Activated T-helper 2 cell treated with anti-CD3 and anti-CD28 coated beads, Interferon-gamma antibody, Interleukin-2, Interleukin-4, amounts not matched to agents 10 μg/mL and 5 μg/mL and 100 μg/mL, durations not matched to agents 14 hours and 24 hours and 36 hours (primary cell): ENCODE data around the gene ETFBKMT. TPM values are rescaled to one million over a fixed set of nuclear protein-coding genes. Genes with fewer than 3 reads are reported as not detected.
"Not testable (repeated sequence)": the region's sequence is repeated elsewhere in the genome, so short reads cannot be mapped to it uniquely, and the experiment has no call there.

Experiments used
- DNase-seq: peaks from one replicate; pipeline ENCODE4 v3.0.0; 2021; ENCODE audit warnings: low spot score
- H3K27ac Mint-ChIP-seq: one replicate; pipeline ENCODE4 v1.8.0; 2021; ENCODE audit warnings: mixed read lengths
- H3K27me3 Mint-ChIP-seq: one replicate; pipeline ENCODE4 v1.8.0; 2021; ENCODE audit warnings: low read depth, mixed read lengths
- H3K36me3 Mint-ChIP-seq: one replicate; pipeline ENCODE4 v1.8.0; 2021; ENCODE audit warnings: low read depth, mixed read lengths
- H3K4me1 Mint-ChIP-seq: one replicate; pipeline ENCODE4 v1.8.0; 2021; ENCODE audit warnings: low read depth, mixed read lengths
- H3K4me3 Mint-ChIP-seq: one replicate; pipeline ENCODE4 v1.8.0; 2021; ENCODE audit warnings: low read depth, mild to moderate bottlenecking, moderate library complexity, mixed read lengths
- H3K9me3 Mint-ChIP-seq: one replicate; pipeline ENCODE4 v1.8.0; 2021; ENCODE audit warnings: mixed read lengths
- intact Hi-C: fragments of 100-400 bp; cut with micrococcal nuclease; formaldehyde crosslinking; loops from one replicate; pipeline ENCODE4 v1.15.1; 2023
- total RNA-seq: library from RNA; stranded (reverse); gene quantifications from 2 replicates; pipeline ENCODE4 v1.2.3, GENCODE V29; 2022

The ETFBKMT gene
- total RNA-seq, 1 donor from 2014 or later = 0.37 TPM

- Mint-ChIP-seq H3K27ac (no peak overlapping the region), H3K36me3 (peaks cover 15% of the 10 kb centered on the region), H3K4me3 (no peak overlapping the region), H3K4me1 (peaks cover 7% of the 10 kb centered on the region), H3K27me3 (no peaks in the 10 kb centered on the region), H3K9me3 (peaks cover 22% of the 10 kb centered on the region)
- intact Hi-C loops = no loop called here
- no peak for DNase-seq
Observed at GRCh38 chr12:31714406-31715271, 55.2 kb downstream of the ETFBKMT start.

- peaks cover 13% of the 10 kb centered on the region for H3K36me3 Mint-ChIP-seq
- intact Hi-C loops = no loop called here
- H3K4me1 Mint-ChIP-seq = peaks cover 7% of the 10 kb centered on the region
- no peaks in the 10 kb centered on the region for H3K27me3 Mint-ChIP-seq
- no peak for DNase-seq
- H3K27ac Mint-ChIP-seq = no peak overlapping the region
- H3K4me3 Mint-ChIP-seq = no peak overlapping the region
- H3K9me3 Mint-ChIP-seq = peaks cover 17% of the 10 kb centered on the region
Observed at GRCh38 chr12:31715283-31715825, 55.9 kb downstream of the ETFBKMT start.

DNA sequence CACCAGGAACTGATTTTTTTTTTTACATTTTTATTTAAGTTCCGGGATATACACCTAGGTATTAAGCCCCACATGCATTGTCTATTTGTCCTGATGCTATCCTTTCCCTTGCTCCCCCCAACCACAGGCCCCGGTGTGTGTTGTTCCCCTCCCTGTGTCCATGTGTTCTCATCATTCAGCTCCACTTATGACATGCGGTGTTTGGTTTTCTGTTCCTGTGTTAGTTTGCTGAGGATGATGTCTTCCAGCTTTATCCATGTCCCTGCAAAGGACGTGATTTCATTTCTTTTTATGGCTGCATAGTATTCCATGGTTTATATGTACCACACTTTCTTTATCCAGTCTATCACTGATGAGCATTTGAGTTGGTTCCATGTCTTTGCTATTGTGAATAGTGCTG is 57.5 kb downstream of the ETFBKMT start:
- intact Hi-C loops, H3K4me3 Mint-ChIP-seq, H3K27me3 Mint-ChIP-seq, DNase-seq, H3K4me1 Mint-ChIP-seq, H3K27ac Mint-ChIP-seq: not testable (repeated sequence)
- H3K9me3 Mint-ChIP-seq = peaks cover 15% of the 10 kb centered on the region
- H3K36me3 Mint-ChIP-seq = peaks cover 23% of the 10 kb centered on the region

- H3K27me3 Mint-ChIP-seq, H3K27ac Mint-ChIP-seq, DNase-seq, H3K4me3 Mint-ChIP-seq, intact Hi-C loops: not testable (repeated sequence)
- Mint-ChIP-seq H3K9me3 (peaks cover 15% of the 10 kb centered on the region), H3K36me3 (peaks cover 30% of the 10 kb centered on the region), H3K4me1 (peaks cover 12% of the 10 kb centered on the region)
Observed at GRCh38 chr12:31718542-31719198, 59.2 kb downstream of the ETFBKMT start.

GRCh38 chr12:31722580-31722979 is 63.1 kb downstream of the ETFBKMT start:
- Mint-ChIP-seq H3K27me3 (no peaks in the 10 kb centered on the region), H3K4me1 (peaks cover 17% of the 10 kb centered on the region), H3K27ac (no peak overlapping the region), H3K36me3 (peaks cover 32% of the 10 kb centered on the region), H3K4me3 (no peak overlapping the region), H3K9me3 (peaks cover 6% of the 10 kb centered on the region)
- no peak for DNase-seq
- intact Hi-C loops = loop anchor here (10.0 kb wide), 2 partner anchors 412 to 952 kb away; partner anchors contain the start of gene DNM1L

Other genes starting within 250 kb of the ETFBKMT start
- 0.51 and 1.2 TPM in 2 replicates for gene DENND5B, start 68.6 kb upstream of the ETFBKMT start, total RNA-seq
- 1.8 and 2.8 TPM in 2 replicates for gene AMN1, start 69.3 kb downstream of the ETFBKMT start, total RNA-seq